ENCODE results near the gene ARL3.

- no peak for TF ChIP-seq ZNF274 (IDR thresholded peaks at IDR 0.05; ENCODE audit: low read depth, low read length)
- no peak for TF ChIP-seq YY1 (IDR thresholded peaks at IDR 0.05; ENCODE audit: insufficient read depth, insufficient read length)
- no peak for TF ChIP-seq SUZ12 (IDR thresholded peaks at IDR 0.05; ENCODE audit: extremely low read depth, insufficient read depth, insufficient read length)
Measured at GRCh38 chr10:102738692-102739121, 24.5 kb upstream of the ARL3 start.

Data from NT2/D1 (cell line).